PFSK-1 (cell line): ENCODE results near the gene P4HTM.

Experiments
- FOXP2 ChIP-seq: optimal IDR thresholded peaks from 2 replicates; pipeline ENCODE3; 2011; ENCODE audit warnings: borderline replicate concordance, control low read depth, inconsistent platforms; ENCODE audit not compliant: insufficient read depth; ENCODE audit errors: extremely low read length, extremely low read depth
- POLR2AphosphoS5 ChIP-seq: IDR thresholded peaks from 2 replicates; pipeline ENCODE4 v1.6.1; 2012; ENCODE audit warnings: low read depth, mild to moderate bottlenecking, control low read depth, low read length, moderate library complexity
- SIN3A ChIP-seq: IDR thresholded peaks from 2 replicates; pipeline ENCODE4 v1.6.1; 2012; ENCODE audit warnings: mild to moderate bottlenecking, low read length, moderate library complexity, borderline replicate concordance; ENCODE audit not compliant: insufficient read depth
- TAF1 ChIP-seq: IDR thresholded peaks from 2 replicates; pipeline ENCODE4 v1.6.1; 2012; ENCODE audit warnings: low read length, control low read depth, borderline replicate concordance; ENCODE audit not compliant: insufficient read depth
- TF ChIP-seq, protein P1 (sequence below), 2 experiments: IDR thresholded peaks; 2 replicates each; pipeline versions ENCODE4 v1.6.1 to v1.8.0; 2011 to 2012; ENCODE audit warnings: low read depth in 2 of 2, low read length in 2 of 2, control low read depth in 1 of 2, inconsistent platforms in 1 of 2, mild to moderate bottlenecking in 1 of 2, moderate library complexity in 1 of 2; ENCODE audit not compliant: insufficient read depth in 1 of 2

The P4HTM gene

DNA sequence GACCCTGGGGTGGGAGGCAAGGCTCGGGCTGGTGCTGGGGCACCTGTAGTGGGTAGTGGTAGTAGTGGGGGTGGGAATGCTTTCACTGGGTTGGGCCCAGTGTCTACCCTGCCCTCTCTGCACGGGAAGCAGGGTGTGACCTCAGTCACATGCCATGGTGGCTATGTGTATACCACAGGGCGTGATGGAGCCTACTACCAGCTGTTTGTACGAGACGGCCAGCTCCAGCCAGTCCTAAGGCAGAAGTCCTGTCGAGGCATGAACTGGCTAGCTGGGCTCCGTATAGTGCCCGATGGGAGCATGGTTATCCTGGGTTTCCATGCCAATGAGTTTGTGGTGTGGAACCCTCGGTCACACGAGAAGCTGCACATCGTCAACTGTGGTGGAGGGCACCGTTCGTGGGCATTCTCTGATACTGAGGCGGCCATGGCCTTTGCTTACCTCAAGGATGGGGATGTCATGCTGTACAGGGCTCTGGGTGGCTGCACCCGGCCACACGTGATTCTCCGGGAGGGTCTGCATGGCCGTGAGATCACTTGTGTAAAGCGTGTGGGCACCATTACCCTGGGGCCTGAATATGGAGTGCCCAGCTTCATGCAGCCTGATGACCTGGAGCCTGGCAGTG is 23.2 kb downstream of the P4HTM start:
- TF ChIP-seq FOXP2 (no peak), TAF1 (no peak), POLR2AphosphoS5 (no peak), SIN3A (no peak)
- TF ChIP-seq, protein P1, sequence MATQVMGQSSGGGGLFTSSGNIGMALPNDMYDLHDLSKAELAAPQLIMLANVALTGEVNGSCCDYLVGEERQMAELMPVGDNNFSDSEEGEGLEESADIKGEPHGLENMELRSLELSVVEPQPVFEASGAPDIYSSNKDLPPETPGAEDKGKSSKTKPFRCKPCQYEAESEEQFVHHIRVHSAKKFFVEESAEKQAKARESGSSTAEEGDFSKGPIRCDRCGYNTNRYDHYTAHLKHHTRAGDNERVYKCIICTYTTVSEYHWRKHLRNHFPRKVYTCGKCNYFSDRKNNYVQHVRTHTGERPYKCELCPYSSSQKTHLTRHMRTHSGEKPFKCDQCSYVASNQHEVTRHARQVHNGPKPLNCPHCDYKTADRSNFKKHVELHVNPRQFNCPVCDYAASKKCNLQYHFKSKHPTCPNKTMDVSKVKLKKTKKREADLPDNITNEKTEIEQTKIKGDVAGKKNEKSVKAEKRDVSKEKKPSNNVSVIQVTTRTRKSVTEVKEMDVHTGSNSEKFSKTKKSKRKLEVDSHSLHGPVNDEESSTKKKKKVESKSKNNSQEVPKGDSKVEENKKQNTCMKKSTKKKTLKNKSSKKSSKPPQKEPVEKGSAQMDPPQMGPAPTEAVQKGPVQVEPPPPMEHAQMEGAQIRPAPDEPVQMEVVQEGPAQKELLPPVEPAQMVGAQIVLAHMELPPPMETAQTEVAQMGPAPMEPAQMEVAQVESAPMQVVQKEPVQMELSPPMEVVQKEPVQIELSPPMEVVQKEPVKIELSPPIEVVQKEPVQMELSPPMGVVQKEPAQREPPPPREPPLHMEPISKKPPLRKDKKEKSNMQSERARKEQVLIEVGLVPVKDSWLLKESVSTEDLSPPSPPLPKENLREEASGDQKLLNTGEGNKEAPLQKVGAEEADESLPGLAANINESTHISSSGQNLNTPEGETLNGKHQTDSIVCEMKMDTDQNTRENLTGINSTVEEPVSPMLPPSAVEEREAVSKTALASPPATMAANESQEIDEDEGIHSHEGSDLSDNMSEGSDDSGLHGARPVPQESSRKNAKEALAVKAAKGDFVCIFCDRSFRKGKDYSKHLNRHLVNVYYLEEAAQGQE (IDR thresholded peaks at IDR 0.05; ENCODE audit: insufficient read depth in 1 of 2, low read depth in 2 of 2, low read length in 2 of 2) = no peak

DNA sequence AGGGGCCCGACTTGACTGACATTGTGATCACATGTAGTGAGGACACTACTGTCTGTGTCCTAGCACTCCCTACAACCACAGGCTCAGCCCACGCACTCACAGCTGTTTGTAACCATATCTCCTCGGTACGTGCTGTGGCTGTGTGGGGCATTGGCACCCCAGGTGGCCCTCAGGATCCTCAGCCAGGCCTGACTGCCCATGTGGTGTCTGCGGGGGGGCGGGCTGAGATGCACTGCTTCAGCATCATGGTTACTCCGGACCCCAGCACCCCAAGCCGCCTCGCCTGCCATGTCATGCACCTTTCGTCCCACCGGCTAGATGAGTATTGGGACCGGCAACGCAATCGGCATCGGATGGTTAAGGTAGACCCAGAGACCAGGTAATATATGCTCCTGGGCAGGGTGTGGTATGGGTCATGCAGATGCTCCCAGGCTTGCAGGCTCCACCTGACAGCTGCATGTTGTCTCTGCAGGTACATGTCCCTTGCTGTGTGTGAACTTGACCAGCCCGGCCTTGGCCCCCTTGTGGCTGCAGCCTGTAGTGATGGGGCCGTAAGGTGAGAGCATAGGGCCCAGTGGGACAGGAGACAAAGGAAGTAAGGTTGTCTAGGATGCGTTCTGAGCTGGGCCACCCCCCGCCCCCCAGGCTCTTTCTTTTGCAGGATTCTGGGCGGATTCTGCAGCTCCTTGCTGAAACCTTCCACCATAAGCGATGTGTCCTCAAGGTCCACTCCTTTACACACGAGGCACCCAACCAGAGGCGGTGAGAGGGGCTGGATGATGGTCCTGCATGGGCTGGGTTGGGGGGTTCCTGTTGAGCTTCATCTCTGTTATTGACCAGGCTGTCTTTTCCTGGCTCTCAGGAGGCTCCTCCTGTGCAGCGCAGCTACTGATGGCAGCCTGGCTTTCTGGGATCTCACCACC is 24.0 kb downstream of the P4HTM start:
- TF ChIP-seq, protein P1 (IDR thresholded peaks at IDR 0.05; ENCODE audit: insufficient read depth in 1 of 2, low read depth in 2 of 2, low read length in 2 of 2) = no peak
- TF ChIP-seq TAF1 (no peak), SIN3A (no peak), FOXP2 (no peak), POLR2AphosphoS5 (no peak)

DNA sequence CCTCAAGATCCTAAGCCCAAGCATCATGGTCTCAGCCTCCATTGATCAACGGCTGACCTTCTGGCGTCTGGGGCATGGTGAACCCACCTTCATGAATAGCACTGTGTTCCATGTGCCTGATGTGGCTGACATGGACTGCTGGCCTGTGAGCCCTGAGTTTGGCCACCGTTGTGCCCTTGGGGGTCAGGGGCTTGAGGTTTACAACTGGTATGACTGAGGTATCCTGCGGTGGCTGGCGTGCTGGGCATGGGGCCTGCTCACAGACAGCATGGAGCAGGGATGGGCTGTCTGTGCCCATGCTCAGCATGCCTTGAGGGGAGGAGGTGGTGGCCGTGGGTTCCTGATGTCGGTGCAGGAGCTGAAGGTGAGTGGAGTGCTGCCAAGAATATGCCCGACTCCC is 25.0 kb downstream of the P4HTM start:
- TF ChIP-seq, protein P1 (IDR thresholded peaks at IDR 0.05; ENCODE audit: insufficient read depth in 1 of 2, low read depth in 2 of 2, low read length in 2 of 2) = no peak
- TF ChIP-seq TAF1 = no peak
- TF ChIP-seq POLR2AphosphoS5 = no peak
- no peak for TF ChIP-seq FOXP2

DNA sequence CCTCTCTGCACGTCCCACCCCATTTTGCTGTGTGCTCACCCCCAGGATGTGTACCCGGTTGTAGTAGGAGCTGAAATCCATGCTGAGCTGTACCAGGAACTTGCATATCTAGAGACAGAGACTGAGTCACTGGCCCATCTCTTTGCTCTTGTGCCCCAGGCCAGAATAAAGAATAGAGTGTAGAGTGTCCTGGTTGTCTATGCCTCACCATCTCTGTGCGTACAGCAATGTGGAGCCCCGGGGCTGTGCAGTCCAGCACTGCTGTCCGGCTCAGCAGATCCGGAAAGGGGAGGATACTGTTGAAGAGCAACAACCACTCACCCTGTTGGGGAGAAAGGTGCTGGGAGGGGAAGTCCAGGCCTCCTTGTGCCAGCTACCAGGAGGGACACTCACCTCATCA is 25.7 kb downstream of the P4HTM start:
- TF ChIP-seq TAF1 (no peak), FOXP2 (no peak), POLR2AphosphoS5 (no peak; the same call in 1 of the 2 replicates), SIN3A (no peak)
- TF ChIP-seq, protein P1 (IDR thresholded peaks at IDR 0.05; ENCODE audit: insufficient read depth in 1 of 2, low read depth in 2 of 2, low read length in 2 of 2) = no peak
